ENCODE data around the gene SMURF2. TPM values are rescaled to one million over a fixed set of nuclear protein-coding genes. Genes with fewer than 3 reads are reported as not detected.
A peak's percentile ranks its signal among the peaks of the same experiment; 100 is the strongest.

Gene SMURF2
- total and polyA plus RNA-seq, 9 of the 15 experiments (the other 6 are each of a cell fraction or from before 2014, with no cell fraction given): 3.8 to 22.0 (median 14.8) TPM

- TF ChIP-seq GTF2E2 (tag; IDR thresholded peaks at IDR 0.05) (no peak), SIN3A (IDR thresholded peaks at IDR 0.05; ENCODE audit: borderline replicate concordance in 2 of 2, control insufficient read depth in 1 of 2, low read depth in 2 of 2, low read length in 2 of 2) (no peak), MAFG (tag; conservative IDR thresholded peaks at IDR 0.05) (peak; percentile 58), JUN (IDR thresholded peaks at IDR 0.05; ENCODE audit: borderline replicate concordance, low read depth, low read length) (peak; percentile 54; the same call in 1 of the 2 replicates), JUN (CRISPR knock-in tag; IDR thresholded peaks at IDR 0.05; ENCODE audit: borderline replicate concordance) (no peak; the same call in 1 of the 2 replicates), SNIP1 (IDR thresholded peaks at IDR 0.05; ENCODE audit: low read depth) (no peak), MBD1 (CRISPR knock-in tag; IDR thresholded peaks at IDR 0.05) (no peak), GABPA (tag; conservative IDR thresholded peaks at IDR 0.05; ENCODE audit: low read depth) (peak; percentile 35; the same call in 1 of the 2 replicates), TSHZ1 (CRISPR knock-in tag; IDR thresholded peaks at IDR 0.05) (no peak), TAL1 (IDR thresholded peaks at IDR 0.05) (peak; percentile 90), ESRRB (CRISPR knock-in tag; IDR thresholded peaks at IDR 0.05; ENCODE audit: borderline replicate concordance) (no peak)
- TF ChIP-seq, protein P1, sequence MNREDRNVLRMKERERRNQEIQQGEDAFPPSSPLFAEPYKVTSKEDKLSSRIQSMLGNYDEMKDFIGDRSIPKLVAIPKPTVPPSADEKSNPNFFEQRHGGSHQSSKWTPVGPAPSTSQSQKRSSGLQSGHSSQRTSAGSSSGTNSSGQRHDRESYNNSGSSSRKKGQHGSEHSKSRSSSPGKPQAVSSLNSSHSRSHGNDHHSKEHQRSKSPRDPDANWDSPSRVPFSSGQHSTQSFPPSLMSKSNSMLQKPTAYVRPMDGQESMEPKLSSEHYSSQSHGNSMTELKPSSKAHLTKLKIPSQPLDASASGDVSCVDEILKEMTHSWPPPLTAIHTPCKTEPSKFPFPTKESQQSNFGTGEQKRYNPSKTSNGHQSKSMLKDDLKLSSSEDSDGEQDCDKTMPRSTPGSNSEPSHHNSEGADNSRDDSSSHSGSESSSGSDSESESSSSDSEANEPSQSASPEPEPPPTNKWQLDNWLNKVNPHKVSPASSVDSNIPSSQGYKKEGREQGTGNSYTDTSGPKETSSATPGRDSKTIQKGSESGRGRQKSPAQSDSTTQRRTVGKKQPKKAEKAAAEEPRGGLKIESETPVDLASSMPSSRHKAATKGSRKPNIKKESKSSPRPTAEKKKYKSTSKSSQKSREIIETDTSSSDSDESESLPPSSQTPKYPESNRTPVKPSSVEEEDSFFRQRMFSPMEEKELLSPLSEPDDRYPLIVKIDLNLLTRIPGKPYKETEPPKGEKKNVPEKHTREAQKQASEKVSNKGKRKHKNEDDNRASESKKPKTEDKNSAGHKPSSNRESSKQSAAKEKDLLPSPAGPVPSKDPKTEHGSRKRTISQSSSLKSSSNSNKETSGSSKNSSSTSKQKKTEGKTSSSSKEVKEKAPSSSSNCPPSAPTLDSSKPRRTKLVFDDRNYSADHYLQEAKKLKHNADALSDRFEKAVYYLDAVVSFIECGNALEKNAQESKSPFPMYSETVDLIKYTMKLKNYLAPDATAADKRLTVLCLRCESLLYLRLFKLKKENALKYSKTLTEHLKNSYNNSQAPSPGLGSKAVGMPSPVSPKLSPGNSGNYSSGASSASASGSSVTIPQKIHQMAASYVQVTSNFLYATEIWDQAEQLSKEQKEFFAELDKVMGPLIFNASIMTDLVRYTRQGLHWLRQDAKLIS (CRISPR knock-in tag; IDR thresholded peaks at IDR 0.05): no peak
- TF ChIP-seq, protein P2, sequence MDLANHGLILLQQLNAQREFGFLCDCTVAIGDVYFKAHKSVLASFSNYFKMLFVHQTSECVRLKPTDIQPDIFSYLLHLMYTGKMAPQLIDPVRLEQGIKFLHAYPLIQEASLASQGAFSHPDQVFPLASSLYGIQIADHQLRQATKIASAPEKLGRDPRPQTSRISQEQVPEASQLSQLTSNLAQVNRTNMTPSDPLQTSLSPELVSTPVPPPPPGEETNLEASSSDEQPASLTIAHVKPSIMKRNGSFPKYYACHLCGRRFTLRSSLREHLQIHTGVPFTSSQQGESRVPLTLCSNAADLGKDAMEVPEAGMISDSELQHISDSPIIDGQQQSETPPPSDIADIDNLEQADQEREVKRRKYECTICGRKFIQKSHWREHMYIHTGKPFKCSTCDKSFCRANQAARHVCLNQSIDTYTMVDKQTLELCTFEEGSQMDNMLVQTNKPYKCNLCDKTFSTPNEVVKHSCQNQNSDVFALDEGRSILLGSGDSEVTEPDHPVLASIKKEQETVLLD (IDR thresholded peaks at IDR 0.05): no peak
Measured at GRCh38 chr17:64537488-64537887, 124.6 kb downstream of the SMURF2 start (continued).

All from K562 (cell line).